CD4-positive, alpha-beta T cell (primary cell): ENCODE data around the gene IGF1R. TPM values are rescaled to one million over a fixed set of nuclear protein-coding genes. Genes with fewer than 3 reads are reported as not detected.

ENCODE experiments used
- ATAC-seq: fragments of 200-7000 bp; cut with Tn5 transposase; one replicate; pipeline ENCODE4 v1.10.0; 2022; ENCODE audit warnings: mild to moderate bottlenecking; ENCODE audit not compliant: poor library complexity
- CTCF ChIA-PET: fragments of 350-600 bp; sonication (Branson Sonifier 250); formaldehyde crosslinking; loops from one replicate; lab custom pipeline; 2021; ENCODE audit warnings: antibody characterized with exemption, inconsistent platforms; lab: Charles Lee
- POLR2A ChIA-PET: fragments of 350-600 bp; sonication (Branson Sonifier 250); formaldehyde crosslinking; loops from one replicate; lab custom pipeline; 2021; ENCODE audit warnings: antibody characterized with exemption, inconsistent platforms; lab: Charles Lee
- DNase-seq, 14 experiments: peaks; one replicate each; pipeline ENCODE4 v3.0.0-alpha.2; 2013 to 2020; ENCODE audit warnings: mixed read lengths in 2 of 14
- H3K27ac ChIP-seq, 2 donors: one replicate each; pipeline versions ENCODE4 v1.5.1 to v1.7.0; 2013; ENCODE audit warnings: low read length in 2 of 2, low read depth in 1 of 2, mild to moderate bottlenecking in 1 of 2
- H3K27me3 ChIP-seq, 2 experiments: 1 replicate in 1 of 2; 2 replicates in 1 of 2; pipeline versions ENCODE4 v1.6.1 to v1.7.0; 2013; ENCODE audit warnings: low read length in 2 of 2, control low read depth in 1 of 2, mild to moderate bottlenecking in 1 of 2, moderate library complexity in 1 of 2; ENCODE audit not compliant: insufficient read depth in 2 of 2, control insufficient read depth in 1 of 2
- H3K36me3 ChIP-seq: one replicate; pipeline ENCODE4 v1.6.1; 2013; ENCODE audit warnings: low read length, control low read depth; ENCODE audit not compliant: insufficient read depth
- H3K4me1 ChIP-seq: one replicate; pipeline ENCODE4 v1.6.1; 2013; ENCODE audit warnings: low read length, control low read depth; ENCODE audit not compliant: insufficient read depth
- H3K4me3 ChIP-seq: one replicate; pipeline ENCODE4 v1.5.1; 2013; ENCODE audit warnings: mild to moderate bottlenecking, low read length, moderate library complexity
- H3K9me3 ChIP-seq, 2 experiments: 1 replicate in 1 of 2; 2 replicates in 1 of 2; pipeline versions ENCODE4 v1.6.1 to v1.7.0; 2013; ENCODE audit warnings: low read length in 2 of 2, mild to moderate bottlenecking in 2 of 2, control low read depth in 1 of 2, moderate library complexity in 1 of 2; ENCODE audit not compliant: control insufficient read depth in 1 of 2, insufficient read depth in 1 of 2
- H3K27ac Mint-ChIP-seq: one replicate; pipeline ENCODE4 v1.8.0; 2020; ENCODE audit warnings: mixed read lengths
- H3K27me3 Mint-ChIP-seq: one replicate; pipeline ENCODE4 v1.8.0; 2021; ENCODE audit warnings: mixed read lengths
- H3K36me3 Mint-ChIP-seq: one replicate; pipeline ENCODE4 v1.8.0; 2021; ENCODE audit warnings: low read depth, mixed read lengths
- H3K4me1 Mint-ChIP-seq: one replicate; pipeline ENCODE4 v1.8.0; 2021; ENCODE audit warnings: low read depth, mixed read lengths
- H3K4me3 Mint-ChIP-seq: one replicate; pipeline ENCODE4 v1.8.0; 2020; ENCODE audit warnings: mild to moderate bottlenecking, mixed read lengths
- H3K9me3 Mint-ChIP-seq: one replicate; pipeline ENCODE4 v1.8.0; 2020; ENCODE audit warnings: mixed read lengths
- intact Hi-C, 2 experiments: fragments of 100-400 bp; cut with DNase I in 1 of 2; cut with micrococcal nuclease in 1 of 2; formaldehyde crosslinking; loops; one replicate each; pipeline versions ENCODE4 v1.15.1 to v1.9.0; 2023 to 2025; cut with DNase I, micrococcal nuclease
- total RNA-seq, 174 experiments: library from RNA in 2 of 174; stranded (reverse) in 2 of 174; gene quantifications; one replicate each; pipeline ENCODE4 v1.2.3 and lab custom pipeline; 2021 to 2026
- TF ChIP-seq, protein P1 (sequence below): fragments of 200-600 bp; IDR thresholded peaks from one replicate; pipeline ENCODE4 v1.8.0; 2022; ENCODE audit warnings: antibody characterized with exemption, mild to moderate bottlenecking

Gene IGF1R
- total RNA-seq, 2 experiments from 2014 or later, result 39.2 to 40.3 TPM

DNA sequence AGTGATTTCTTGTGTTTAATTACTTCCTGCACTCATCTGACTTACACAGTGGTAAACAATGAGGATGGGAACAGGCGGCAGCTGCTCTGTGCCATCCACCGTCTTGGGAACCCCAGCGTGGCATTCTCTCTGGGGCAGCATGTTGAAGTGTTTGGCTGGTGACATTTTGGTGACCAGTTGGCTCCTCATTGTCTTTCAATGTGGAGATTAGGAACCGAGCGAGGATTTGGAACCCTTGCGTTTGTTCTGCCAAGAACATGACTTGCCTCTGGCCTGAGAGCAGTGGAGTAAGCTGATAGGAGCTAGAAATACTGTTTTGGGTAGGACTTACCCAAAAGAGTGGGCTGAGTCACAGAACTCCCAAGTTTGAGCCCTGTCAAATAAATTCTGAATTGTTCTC lies 88.8 kb downstream of the IGF1R start:
- TF ChIP-seq, protein P1, sequence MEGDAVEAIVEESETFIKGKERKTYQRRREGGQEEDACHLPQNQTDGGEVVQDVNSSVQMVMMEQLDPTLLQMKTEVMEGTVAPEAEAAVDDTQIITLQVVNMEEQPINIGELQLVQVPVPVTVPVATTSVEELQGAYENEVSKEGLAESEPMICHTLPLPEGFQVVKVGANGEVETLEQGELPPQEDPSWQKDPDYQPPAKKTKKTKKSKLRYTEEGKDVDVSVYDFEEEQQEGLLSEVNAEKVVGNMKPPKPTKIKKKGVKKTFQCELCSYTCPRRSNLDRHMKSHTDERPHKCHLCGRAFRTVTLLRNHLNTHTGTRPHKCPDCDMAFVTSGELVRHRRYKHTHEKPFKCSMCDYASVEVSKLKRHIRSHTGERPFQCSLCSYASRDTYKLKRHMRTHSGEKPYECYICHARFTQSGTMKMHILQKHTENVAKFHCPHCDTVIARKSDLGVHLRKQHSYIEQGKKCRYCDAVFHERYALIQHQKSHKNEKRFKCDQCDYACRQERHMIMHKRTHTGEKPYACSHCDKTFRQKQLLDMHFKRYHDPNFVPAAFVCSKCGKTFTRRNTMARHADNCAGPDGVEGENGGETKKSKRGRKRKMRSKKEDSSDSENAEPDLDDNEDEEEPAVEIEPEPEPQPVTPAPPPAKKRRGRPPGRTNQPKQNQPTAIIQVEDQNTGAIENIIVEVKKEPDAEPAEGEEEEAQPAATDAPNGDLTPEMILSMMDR, result no peak
- Mint-ChIP-seq H3K9me3 (no peaks in the 10 kb centered on the region), H3K36me3 (no peaks in the 10 kb centered on the region), H3K4me1 (peaks cover 77% of the 10 kb centered on the region), H3K27me3 (no peaks in the 10 kb centered on the region), H3K4me3 (no peak overlapping the region), H3K27ac (no peak overlapping the region)
- POLR2A ChIA-PET, result no interaction called here
- intact Hi-C loops, result no loop called here
- DNase-seq, result no peak
- H3K27me3 ChIP-seq, result no peaks in the 10 kb centered on the region
- no peaks in the 10 kb centered on the region for H3K9me3 ChIP-seq
- no peaks in the 10 kb centered on the region for H3K36me3 ChIP-seq
- H3K4me3 ChIP-seq, result no peak overlapping the region
- CTCF ChIA-PET, result no interaction called here
- peaks cover 5% of the 10 kb centered on the region for H3K4me1 ChIP-seq
- H3K27ac ChIP-seq, result no peak overlapping the region
- no peak for ATAC-seq

DNA sequence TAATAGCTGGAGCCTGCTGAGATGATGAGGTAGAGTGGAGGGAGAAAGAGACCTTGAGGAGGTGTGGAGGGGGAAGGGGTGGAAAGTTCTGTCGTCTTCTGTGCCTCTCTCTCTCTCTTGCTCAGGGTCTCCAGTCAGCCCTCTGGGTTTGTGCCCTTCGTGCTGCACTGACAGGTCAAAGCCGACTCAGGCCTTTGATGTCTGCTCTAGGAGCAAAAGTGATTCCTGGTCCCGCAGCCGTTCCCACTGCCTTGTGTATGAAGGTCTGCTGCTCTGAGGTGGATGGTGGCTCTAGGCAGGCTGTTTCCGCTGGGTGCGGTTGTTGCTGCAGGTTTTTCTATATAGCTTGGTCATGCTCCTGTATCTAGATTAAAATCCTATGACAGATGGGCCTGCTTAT lies 89.4 kb downstream of the IGF1R start:
- peaks cover 79% of the 10 kb centered on the region for H3K4me1 Mint-ChIP-seq

DNA sequence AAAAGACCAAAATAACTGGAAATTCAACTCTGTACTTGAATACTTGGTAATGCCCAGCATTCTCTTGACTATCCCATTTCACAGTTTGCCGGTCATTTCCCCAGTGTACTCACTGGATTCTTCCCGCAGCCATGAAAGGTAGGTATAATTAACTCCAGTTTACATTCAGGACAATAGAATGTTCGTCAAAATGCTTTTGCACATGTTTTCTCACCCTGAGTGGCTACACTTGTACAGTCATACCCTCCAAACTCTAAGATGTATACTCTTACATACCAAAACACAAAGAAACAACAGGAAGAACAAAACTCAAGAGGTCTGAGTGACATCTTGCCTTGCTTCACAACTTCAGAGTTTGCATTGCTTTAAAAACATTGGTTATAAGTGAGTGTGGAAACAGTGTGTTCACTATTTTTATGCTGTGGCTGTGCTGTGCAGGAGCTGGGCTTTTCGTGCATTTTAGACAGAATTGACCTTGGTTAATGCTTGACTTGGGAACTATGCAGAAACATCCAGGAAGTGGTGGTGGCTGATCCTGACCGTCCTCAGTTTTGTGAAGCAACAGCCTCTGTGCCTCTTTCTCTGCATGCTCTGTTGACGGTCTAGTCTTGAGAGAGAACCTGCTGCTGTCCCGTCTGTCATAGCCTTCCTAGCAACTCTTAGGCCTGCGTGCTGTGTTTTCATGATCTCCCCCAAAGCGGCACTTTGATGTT lies 90.5 kb downstream of the IGF1R start:
- Histone ChIP-seq H3K27me3 (no peaks in the 10 kb centered on the region), H3K9me3 (no peaks in the 10 kb centered on the region), H3K27ac (no peak overlapping the region), H3K4me1 (peaks cover 7% of the 10 kb centered on the region), H3K36me3 (no peaks in the 10 kb centered on the region), H3K4me3 (no peak overlapping the region)
- ChIA-PET CTCF (no interaction called here), POLR2A (no interaction called here)
- H3K27me3 Mint-ChIP-seq, result no peaks in the 10 kb centered on the region
- H3K36me3 Mint-ChIP-seq, result no peaks in the 10 kb centered on the region
- H3K4me3 Mint-ChIP-seq, result no peak overlapping the region
- H3K9me3 Mint-ChIP-seq, result no peaks in the 10 kb centered on the region
- DNase-seq, result no peak
- intact Hi-C loops, result no loop called here
- H3K27ac Mint-ChIP-seq, result no peak overlapping the region
- TF ChIP-seq, protein P1, result no peak
- ATAC-seq, result no peak
- peaks cover 84% of the 10 kb centered on the region for H3K4me1 Mint-ChIP-seq

More for the DNA sequence above, 89.4 kb downstream of the IGF1R start:
- no peaks in the 10 kb centered on the region for H3K36me3 Mint-ChIP-seq
- H3K4me3 Mint-ChIP-seq, result no peak overlapping the region
- H3K27me3 Mint-ChIP-seq, result no peaks in the 10 kb centered on the region
- CTCF ChIA-PET, result no interaction called here
- intact Hi-C loops, result no loop called here
- no peak for ATAC-seq
- DNase-seq, result no peak
- peak overlapping the region; percentile 16 for H3K27ac Mint-ChIP-seq
- TF ChIP-seq, protein P1, result no peak
- no peaks in the 10 kb centered on the region for H3K36me3 ChIP-seq
- H3K4me1 ChIP-seq, result peaks cover 5% of the 10 kb centered on the region
- no peaks in the 10 kb centered on the region for H3K27me3 ChIP-seq
- no peak overlapping the region for H3K4me3 ChIP-seq
- no peaks in the 10 kb centered on the region for H3K9me3 Mint-ChIP-seq
- H3K9me3 ChIP-seq, result no peaks in the 10 kb centered on the region
- H3K27ac ChIP-seq, result no peak overlapping the region
- POLR2A ChIA-PET, result no interaction called here
